ENCODE results near the gene ENOX1.

- no peak for TF ChIP-seq THYN1 (CRISPR knock-in tag; IDR thresholded peaks at IDR 0.05; ENCODE audit: borderline replicate concordance, low read depth)
- TF ChIP-seq CTCF (CRISPR knock-in tag; IDR thresholded peaks at IDR 0.05), result no peak
- no peak for TF ChIP-seq ZBTB10 (CRISPR knock-in tag; IDR thresholded peaks at IDR 0.05; ENCODE audit: borderline replicate concordance)
- TF ChIP-seq STAG1 (CRISPR knock-in tag; IDR thresholded peaks at IDR 0.05), result no peak
Measured at GRCh38 chr13:43684963-43685725, 101.6 kb downstream of the ENOX1 start.

Measured in HepG2 (cell line).